Mammary epithelial cell (primary cell): Measurements from ENCODE around the gene MRTFB.

ENCODE experiments used
- CTCF ChIP-seq, 2 donors: IDR thresholded peaks in 1 of 2; conservative IDR thresholded peaks in 1 of 2; 2 replicates each; pipeline ENCODE4 v1.5.1; 2011 to 2012; ENCODE audit warnings: inconsistent platforms in 2 of 2, low read length in 2 of 2, mild to moderate bottlenecking in 2 of 2, control low read depth in 1 of 2, low read depth in 1 of 2; ENCODE audit not compliant: insufficient read depth in 1 of 2; ENCODE audit errors: extremely low read depth in 1 of 2
- EZH2 ChIP-seq: IDR thresholded peaks from 2 replicates; pipeline ENCODE4 v1.6.1; 2012; ENCODE audit warnings: low read length, inconsistent platforms, borderline replicate concordance

GRCh38 chr16:14275934-14276333, 204.8 kb downstream of the MRTFB start:
- TF ChIP-seq CTCF (conservative IDR thresholded peaks at IDR 0.05 in 1 of 2, IDR thresholded peaks at IDR 0.05 in 1 of 2; ENCODE audit: extremely low read depth in 1 of 2, insufficient read depth in 1 of 2, low read depth in 1 of 2, low read length in 2 of 2) (no peak), EZH2 (no peak)
